ENCODE measurements around the gene UMODL1. TPM values are rescaled to one million over a fixed set of nuclear protein-coding genes. Genes with fewer than 3 reads are reported as not detected.
A peak's percentile ranks its signal among the peaks of the same experiment; 100 is the strongest.

The UMODL1 gene
- total RNA-seq, 1 donor from 2014 or later, result not detected

DNA sequence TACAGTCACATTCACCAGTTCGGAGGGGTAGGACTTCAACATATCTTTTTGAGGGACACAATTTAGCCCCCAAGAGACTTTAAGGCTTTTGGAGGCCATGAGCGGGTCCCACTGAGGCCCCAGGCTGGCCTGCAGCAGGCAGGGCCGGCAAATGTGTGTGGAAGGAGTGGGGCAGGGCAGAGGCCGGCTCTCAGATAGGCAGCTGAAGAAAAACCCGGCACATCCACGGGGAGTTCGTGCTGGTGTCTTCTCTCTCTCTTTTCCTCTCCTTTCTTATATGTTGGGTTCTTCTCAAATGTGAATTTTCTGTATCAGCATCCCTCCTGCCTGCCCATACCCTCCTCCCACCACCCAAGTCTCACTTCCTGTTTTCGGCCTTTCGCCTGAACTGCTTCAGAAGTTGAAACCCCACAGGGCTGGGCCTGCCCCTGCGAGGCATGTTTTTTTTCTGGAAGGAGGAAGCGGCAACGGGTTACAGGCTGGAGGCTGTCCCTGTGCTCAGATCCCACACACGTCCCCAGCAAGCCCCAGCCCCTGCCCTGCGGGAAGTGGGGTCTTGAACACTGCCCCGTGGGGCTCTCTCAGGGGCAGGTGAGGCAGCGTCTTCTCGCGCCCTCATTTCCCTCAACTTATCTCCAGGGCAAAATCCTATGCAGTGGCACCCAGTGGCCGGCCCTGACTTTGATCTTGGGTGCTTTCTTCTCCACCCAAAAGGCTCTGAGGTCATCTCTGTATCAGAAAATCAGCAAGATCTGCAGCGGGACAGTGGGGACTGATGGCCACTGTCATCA is 9.7 kb upstream of the UMODL1 start:
- Histone ChIP-seq H3F3A (ENCODE audit: low read depth) (no peaks in the 10 kb centered on the region), H2AFZ (replicated peaks) (no peak overlapping the region), H3K27me3 (no peaks in the 10 kb centered on the region), H3K4me3 (no peak overlapping the region), H4K20me1 (ENCODE audit: low read depth) (no peaks in the 10 kb centered on the region), H3K36me3 (no peaks in the 10 kb centered on the region), H3K9ac (no peak overlapping the region), H3K9me3 (ENCODE audit: low read depth) (no peaks in the 10 kb centered on the region), H3K4me1 (peaks cover 20% of the 10 kb centered on the region), H3K27ac (no peak overlapping the region), H3K4me2 (no peak overlapping the region), H3K79me2 (ENCODE audit: low read depth) (no peaks in the 10 kb centered on the region)
- TF ChIP-seq, protein P1, sequence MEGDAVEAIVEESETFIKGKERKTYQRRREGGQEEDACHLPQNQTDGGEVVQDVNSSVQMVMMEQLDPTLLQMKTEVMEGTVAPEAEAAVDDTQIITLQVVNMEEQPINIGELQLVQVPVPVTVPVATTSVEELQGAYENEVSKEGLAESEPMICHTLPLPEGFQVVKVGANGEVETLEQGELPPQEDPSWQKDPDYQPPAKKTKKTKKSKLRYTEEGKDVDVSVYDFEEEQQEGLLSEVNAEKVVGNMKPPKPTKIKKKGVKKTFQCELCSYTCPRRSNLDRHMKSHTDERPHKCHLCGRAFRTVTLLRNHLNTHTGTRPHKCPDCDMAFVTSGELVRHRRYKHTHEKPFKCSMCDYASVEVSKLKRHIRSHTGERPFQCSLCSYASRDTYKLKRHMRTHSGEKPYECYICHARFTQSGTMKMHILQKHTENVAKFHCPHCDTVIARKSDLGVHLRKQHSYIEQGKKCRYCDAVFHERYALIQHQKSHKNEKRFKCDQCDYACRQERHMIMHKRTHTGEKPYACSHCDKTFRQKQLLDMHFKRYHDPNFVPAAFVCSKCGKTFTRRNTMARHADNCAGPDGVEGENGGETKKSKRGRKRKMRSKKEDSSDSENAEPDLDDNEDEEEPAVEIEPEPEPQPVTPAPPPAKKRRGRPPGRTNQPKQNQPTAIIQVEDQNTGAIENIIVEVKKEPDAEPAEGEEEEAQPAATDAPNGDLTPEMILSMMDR (IDR thresholded peaks at IDR 0.05), result no peak
- no peak for TF ChIP-seq EZH2phosphoT487 (IDR thresholded peaks at IDR 0.05)
- TF ChIP-seq EZH2 (IDR thresholded peaks at IDR 0.05), result no peak
- DNase-seq (ENCODE audit: low spot score), result no peak
- H3K27ac Mint-ChIP-seq, result peak overlapping the region; percentile 29
- H3K36me3 Mint-ChIP-seq, result no peaks in the 10 kb centered on the region
- H3K9me3 Mint-ChIP-seq, result no peaks in the 10 kb centered on the region
- H3K4me3 Mint-ChIP-seq, result no peak overlapping the region
- H3K4me1 Mint-ChIP-seq, result peaks cover 47% of the 10 kb centered on the region
- H3K27me3 Mint-ChIP-seq (ENCODE audit: insufficient read depth, low read depth), result peaks cover 9% of the 10 kb centered on the region

DNA sequence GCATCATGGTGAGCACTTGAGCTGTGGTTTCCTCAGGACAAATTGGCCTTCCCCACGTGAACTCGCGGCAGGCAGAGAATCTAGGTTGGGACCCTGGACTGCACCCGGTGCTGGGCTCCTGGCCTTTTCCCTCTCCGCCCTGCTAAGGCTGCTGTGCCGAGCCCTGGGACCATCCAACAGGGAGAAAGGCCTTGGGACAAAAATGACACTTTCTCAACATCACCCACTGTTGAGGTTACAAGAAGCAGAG is 9.2 kb upstream of the UMODL1 start:
- peak overlapping the region; percentile 29 for H3K27ac Mint-ChIP-seq
- H3K4me2 ChIP-seq, result no peak overlapping the region
- no peak overlapping the region for H3K4me3 Mint-ChIP-seq
- H3K9me3 Mint-ChIP-seq, result no peaks in the 10 kb centered on the region
- no peaks in the 10 kb centered on the region for H3K9me3 ChIP-seq (ENCODE audit: low read depth)
- H3K4me3 ChIP-seq, result no peak overlapping the region
- H3F3A ChIP-seq (ENCODE audit: low read depth), result no peaks in the 10 kb centered on the region
- no peaks in the 10 kb centered on the region for H4K20me1 ChIP-seq (ENCODE audit: low read depth)
- H3K36me3 ChIP-seq, result no peaks in the 10 kb centered on the region
- DNase-seq (ENCODE audit: low spot score), result no peak
- peaks cover 20% of the 10 kb centered on the region for H3K4me1 ChIP-seq
- H3K27ac ChIP-seq, result no peak overlapping the region
- no peak overlapping the region for H2AFZ ChIP-seq (replicated peaks)
- no peak overlapping the region for H3K9ac ChIP-seq
- TF ChIP-seq, protein P1 (IDR thresholded peaks at IDR 0.05), result no peak
- TF ChIP-seq EZH2phosphoT487 (IDR thresholded peaks at IDR 0.05) (no peak), EZH2 (IDR thresholded peaks at IDR 0.05) (no peak)
- H3K36me3 Mint-ChIP-seq, result no peaks in the 10 kb centered on the region
- peaks cover 9% of the 10 kb centered on the region for H3K27me3 Mint-ChIP-seq (ENCODE audit: insufficient read depth, low read depth)
- H3K79me2 ChIP-seq (ENCODE audit: low read depth), result no peaks in the 10 kb centered on the region
- peaks cover 50% of the 10 kb centered on the region for H3K4me1 Mint-ChIP-seq
- H3K27me3 ChIP-seq, result no peaks in the 10 kb centered on the region

DNA sequence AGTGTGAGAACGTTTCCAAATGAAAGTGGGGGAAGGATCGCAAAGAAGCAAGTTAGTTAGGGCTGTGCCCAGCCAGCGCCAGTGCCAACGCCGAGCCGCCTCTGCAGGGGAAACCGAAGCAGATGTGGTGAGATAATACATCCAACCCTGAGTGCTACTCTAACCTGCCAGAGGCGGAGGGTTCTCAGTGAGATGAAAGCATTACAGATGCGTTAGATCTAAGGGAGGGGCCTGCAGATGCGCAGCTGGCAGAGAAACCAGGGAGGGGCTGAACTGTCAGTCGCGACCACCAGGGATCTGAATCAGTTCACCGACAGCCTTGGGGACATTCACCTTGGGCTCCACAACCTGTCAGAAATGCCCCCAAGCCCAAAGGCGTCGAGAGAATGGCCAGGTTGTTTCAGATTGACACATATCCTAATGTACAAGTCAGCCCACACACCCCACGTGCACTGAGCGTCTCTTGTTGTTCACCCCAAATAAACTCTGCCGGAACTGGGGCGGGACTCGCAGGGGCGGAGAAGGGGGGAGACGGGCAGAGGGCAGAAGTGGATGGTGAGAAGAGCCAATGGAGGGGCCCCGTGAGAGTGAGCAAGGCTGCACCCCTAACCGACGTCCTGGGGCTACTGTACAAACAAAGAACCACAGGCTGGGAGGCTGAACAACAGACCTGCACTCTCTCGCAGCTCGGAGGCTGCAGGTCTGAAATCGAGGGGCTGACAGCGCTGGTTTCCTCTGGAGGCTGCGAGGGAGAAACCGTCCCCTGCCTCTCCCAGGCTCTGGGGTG is 8.7 kb upstream of the UMODL1 start:
- DNase-seq (ENCODE audit: low spot score), result peak; percentile 27
- no peaks in the 10 kb centered on the region for H3F3A ChIP-seq (ENCODE audit: low read depth)
- no peak overlapping the region for H3K4me3 ChIP-seq
- no peaks in the 10 kb centered on the region for H3K27me3 ChIP-seq
- H3K79me2 ChIP-seq (ENCODE audit: low read depth), result no peaks in the 10 kb centered on the region
- H3K9me3 Mint-ChIP-seq, result no peaks in the 10 kb centered on the region
- peak overlapping the region; percentile 6 for H3K4me2 ChIP-seq
- H3K9me3 ChIP-seq (ENCODE audit: low read depth), result no peaks in the 10 kb centered on the region
- H3K9ac ChIP-seq, result no peak overlapping the region
- H3K36me3 Mint-ChIP-seq, result no peaks in the 10 kb centered on the region
- H2AFZ ChIP-seq (replicated peaks), result no peak overlapping the region
- peaks cover 50% of the 10 kb centered on the region for H3K4me1 Mint-ChIP-seq
- peak overlapping the region; percentile 30 for H3K4me3 Mint-ChIP-seq
- H3K36me3 ChIP-seq, result no peaks in the 10 kb centered on the region
- H3K27ac Mint-ChIP-seq, result no peak overlapping the region
- H3K27me3 Mint-ChIP-seq (ENCODE audit: insufficient read depth, low read depth), result peaks cover 12% of the 10 kb centered on the region
- TF ChIP-seq, protein P1 (IDR thresholded peaks at IDR 0.05), result no peak
- TF ChIP-seq EZH2 (IDR thresholded peaks at IDR 0.05) (no peak), EZH2phosphoT487 (IDR thresholded peaks at IDR 0.05) (no peak)
- peaks cover 20% of the 10 kb centered on the region for H3K4me1 ChIP-seq
- H4K20me1 ChIP-seq (ENCODE audit: low read depth), result no peaks in the 10 kb centered on the region
- no peak overlapping the region for H3K27ac ChIP-seq
